Measurements from ENCODE around the gene DRGX.

Gene DRGX

GRCh38 chr10:49360271-49361177 is 35.4 kb downstream of the DRGX start:
- DNase-seq = no peak

- DNase-seq = no peak
Measured at GRCh38 chr10:49359349-49360270, 36.3 kb downstream of the DRGX start.

DNA sequence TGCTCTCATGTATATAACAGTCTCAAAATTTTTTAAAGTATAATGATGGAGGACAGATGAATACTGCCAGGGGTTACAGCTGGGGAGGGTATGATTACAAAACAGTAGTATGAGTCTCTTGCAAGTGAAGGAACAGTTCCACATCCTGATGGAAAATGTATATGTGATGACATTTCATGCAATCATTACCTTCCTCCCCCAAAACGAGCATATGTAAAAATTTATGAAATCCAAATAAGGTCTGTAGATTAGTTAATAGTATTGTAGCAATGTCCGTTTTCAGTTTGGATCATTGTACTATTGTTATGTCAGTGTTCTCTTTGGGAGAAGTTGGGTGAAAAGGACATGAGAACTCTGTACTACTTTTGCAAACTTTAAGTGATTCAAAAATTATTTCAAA is 38.0 kb downstream of the DRGX start:
- no peak for DNase-seq

DNA sequence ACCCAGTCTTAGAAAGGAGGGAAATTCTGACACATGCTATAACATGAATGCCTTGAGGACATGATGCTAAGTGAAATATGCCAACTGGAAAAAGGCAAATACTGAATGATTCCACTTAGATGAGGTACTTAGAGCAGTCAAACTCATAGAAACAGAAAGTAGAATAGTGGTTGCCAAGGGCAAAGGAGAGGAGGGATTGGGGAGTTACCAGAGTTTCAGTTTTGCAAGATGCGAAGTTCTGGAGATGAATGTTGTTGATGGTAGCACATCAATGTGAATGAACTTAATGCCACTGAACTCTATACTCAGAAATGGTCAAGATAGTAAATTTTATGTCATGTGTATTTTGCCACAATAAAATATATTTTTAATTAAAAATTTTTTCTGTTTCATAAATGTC is 38.9 kb downstream of the DRGX start:
- DNase-seq = no peak

- DNase-seq = no peak
Measured at GRCh38 chr10:49356181-49356580, 39.7 kb downstream of the DRGX start.

- DNase-seq = no peak
Measured at GRCh38 chr10:49355221-49355620, 40.7 kb downstream of the DRGX start.

DNA sequence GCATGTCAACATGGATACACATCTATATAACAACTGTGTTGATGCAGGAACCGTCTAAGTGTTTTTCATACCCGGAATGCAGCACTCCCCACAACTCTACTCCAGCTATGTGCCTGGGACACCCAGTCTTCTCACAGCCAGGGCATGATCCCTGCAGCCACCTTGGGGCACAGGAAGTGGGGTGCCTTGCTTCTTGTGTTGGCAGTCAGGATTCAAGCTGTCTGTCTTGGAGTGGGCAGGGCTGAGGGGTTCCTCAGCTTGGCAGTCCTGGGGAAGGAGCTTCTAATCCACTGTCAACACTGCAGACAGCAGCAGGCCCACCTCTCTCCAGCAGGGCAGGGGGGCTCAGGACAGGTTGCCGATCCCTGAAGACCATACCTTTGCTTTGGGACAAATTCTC is 41.3 kb downstream of the DRGX start:
- DNase-seq = no peak

- no peak for DNase-seq
Measured at GRCh38 chr10:49353895-49354566, 41.9 kb downstream of the DRGX start.

DNA sequence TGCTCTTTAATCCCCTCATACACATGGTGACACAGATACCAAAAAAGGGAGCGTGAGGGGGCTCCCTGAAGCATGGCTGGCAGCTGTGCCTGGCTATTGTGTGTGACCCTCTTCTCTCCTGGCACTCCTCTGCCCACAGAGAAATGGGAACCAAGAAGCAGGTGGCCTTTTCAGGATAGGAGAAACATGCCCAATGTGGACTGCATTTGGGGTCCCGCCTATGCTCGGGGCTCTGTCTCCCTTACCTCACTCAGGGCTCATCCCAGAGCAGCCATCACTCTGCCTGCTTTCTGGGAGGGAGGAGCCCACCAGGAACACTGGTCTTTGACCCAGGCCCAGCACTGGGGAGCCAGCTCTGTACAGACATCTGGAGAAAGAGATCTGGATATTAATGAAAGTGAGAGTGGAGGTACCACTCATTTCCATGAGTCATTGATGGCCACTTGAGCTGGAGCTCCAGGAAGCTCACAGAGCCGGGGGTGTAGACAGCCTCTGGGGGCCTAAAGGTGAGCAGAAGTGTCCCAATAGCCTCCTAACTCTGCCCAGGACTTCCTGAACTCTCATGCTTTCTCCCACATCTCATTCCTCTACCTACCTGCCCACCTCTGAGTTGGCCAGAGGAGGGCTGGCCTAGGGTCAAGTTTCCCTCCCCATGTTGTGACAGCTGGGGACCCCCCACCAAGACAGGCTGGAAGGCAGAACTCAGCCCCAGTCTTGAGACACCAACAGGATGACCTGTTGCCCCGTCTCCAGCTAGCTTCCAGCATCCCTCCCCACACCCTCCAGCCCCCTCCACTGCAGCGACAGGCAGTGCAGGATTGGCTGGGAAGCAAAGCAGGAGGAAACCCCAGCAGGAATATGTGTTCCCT is 42.6 kb downstream of the DRGX start:
- DNase-seq = no peak

DNA sequence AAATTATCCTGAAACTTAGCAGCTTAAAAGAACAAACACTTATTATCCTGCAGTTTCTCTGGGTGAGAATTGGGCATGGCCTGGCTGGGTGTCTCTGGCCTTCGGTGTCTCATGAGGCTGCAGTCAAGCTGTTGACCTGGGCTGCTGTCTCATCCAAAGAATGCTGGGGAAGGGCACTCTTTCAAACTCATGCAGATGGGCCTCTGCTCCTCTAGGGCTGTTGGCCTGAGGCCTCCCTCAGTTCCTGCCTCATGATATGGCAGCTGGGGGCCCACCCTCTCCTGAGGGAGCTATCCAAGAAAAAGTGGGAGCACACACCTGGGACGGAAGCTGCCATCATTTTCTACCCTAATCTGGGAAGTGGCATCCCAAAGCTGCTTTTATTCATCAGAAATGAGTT is 43.6 kb downstream of the DRGX start:
- DNase-seq = no peak

DNA sequence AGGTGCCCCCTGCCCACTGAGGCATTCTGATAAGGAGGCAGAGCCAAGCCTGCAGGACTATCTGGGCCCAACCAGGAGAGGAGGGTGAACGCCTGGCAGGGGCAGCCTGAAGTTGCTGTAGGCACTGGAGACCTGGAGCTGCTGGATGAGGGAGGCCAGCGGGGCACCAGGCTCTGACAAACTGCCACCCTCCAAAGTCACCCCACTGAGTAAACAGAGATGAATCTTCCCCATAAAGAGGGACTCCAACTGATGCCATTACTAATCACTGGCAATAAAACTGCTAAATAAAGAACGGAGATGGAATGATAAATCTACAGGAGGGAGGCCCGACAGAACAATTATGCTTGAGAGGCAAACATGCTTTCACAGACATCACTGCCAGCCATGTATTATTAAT is 44.2 kb downstream of the DRGX start:
- DNase-seq = no peak

GRCh38 chr10:49350846-49351532 is 44.9 kb downstream of the DRGX start:
- no peak for DNase-seq

DNA sequence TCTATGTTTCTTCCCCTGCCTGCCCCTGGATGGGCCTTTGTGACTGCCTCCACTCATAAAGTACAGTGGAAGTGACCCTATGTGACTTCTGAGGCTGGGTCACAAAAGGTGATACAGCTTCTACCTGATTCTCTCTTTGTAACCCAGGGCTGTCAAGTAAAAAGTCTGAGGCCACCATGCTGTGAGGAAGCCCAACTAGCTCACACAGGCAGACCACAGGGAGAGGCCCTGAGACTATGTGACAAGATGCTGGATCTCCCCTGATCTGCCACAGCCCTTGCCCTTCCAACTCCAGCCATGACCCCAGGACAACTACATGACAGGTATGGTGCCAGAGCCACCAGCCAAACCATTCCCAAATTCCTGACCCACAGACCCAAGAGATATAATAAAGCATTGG is 45.8 kb downstream of the DRGX start:
- DNase-seq = no peak

GRCh38 chr10:49349390-49349789 is 46.5 kb downstream of the DRGX start:
- DNase-seq = no peak

DNA sequence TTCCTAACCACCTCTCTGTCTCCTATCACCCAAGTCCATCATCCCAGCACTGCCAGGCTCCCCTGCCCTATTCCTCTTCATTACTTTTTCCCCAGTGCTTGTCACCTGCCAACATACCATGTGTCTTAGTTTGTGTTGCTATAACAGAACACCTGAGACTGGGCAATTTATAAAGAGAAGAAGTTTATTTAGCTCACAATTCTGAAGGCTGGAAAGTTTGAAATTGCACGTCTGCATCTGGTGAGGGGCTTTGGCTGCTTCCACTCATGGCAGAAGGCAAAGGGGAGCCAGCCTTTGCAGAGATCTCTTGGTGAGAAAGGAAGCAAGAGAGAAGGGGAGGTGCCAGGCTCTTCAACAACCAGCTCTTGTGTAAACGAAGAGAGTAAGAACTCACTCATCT is 47.3 kb downstream of the DRGX start:
- no peak for DNase-seq

- no peak for DNase-seq
Measured at GRCh38 chr10:49347827-49348226, 48.1 kb downstream of the DRGX start.

DNA sequence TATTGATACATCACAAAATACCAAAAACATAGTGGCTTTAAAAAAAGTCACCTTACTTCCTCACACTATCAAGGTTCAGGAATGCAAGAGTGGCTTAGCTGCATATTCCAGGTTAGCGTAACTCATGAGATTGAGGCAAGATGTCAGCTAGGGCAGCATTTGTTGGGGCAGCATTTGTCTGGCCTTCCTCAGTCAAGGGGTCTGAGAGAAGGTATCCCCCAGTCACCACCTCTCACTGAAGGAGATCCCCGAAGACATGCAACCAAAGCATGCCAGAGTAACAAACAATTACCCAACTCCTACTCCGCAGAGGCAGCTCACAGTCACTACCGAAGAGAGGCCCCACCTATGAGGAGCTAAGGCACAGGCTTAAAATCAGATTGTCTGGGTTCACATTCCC is 48.5 kb downstream of the DRGX start:
- DNase-seq = no peak

- no peak for DNase-seq
Measured at GRCh38 chr10:49344840-49345239, 51.0 kb downstream of the DRGX start.

DNA sequence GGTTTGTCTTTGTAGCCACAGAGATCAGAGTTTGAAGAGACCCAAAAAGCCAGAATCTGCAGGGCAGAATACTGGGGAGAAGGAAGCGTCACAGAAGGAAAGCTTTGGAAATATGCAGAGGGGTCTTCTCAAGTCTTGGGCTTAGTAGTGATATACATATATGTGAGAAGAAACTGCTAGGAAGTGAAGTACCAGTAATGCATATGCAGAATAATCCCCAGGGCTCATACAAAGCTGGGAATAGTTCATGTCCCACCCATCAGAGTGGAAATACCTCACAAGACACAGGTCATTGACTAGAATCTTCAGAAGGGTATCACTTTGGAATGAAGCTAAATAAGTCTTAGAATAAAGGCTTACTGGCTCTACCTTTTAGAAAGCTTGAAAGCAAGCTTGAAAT is 57.3 kb downstream of the DRGX start:
- DNase-seq = no peak

GRCh38 chr10:49335364-49335972 is 60.4 kb downstream of the DRGX start:
- DNase-seq = no peak

DNA sequence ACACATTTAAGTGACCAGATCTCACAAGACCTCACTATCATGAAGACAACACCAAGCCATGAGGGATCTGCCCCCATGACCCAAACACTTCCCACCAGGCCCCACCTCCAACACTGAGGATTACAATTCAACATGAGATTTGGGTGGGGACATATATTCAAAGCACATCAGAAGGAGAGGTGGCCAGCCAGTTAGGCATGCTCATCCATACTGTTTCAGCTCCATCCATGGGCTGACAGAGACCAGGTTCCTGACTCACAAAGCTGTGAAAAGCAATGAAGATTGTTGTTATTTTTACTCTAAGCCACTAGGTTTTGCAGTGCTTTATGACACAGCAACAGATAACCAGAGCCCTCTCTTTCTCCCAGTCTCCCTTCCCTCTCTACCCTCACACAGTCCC is 60.9 kb downstream of the DRGX start:
- DNase-seq = no peak

All from NCI-H187 (cell line).